Activated CD4-positive, alpha-beta T cell treated with anti-CD3 and anti-CD28 coated beads, Interleukin-2, amount 50 U/mL, for 24 hours (primary cell): ENCODE results near the gene FIGN.

ENCODE experiments used
- DNase-seq, 2 donors: peaks; one replicate each; pipeline ENCODE4 v3.0.0-alpha.2; 2020; ENCODE audit warnings: low read depth in 1 of 2, low spot score in 1 of 2

Gene FIGN

GRCh38 chr2:163613266-163613731, 122.5 kb downstream of the FIGN start:
- DNase-seq, result no peak

GRCh38 chr2:163612332-163612731, 123.5 kb downstream of the FIGN start:
- no peak for DNase-seq

GRCh38 chr2:163611557-163611906, 124.3 kb downstream of the FIGN start:
- DNase-seq, result no peak

- no peak for DNase-seq
Measured at GRCh38 chr2:163610817-163611556, 124.8 kb downstream of the FIGN start.

DNA sequence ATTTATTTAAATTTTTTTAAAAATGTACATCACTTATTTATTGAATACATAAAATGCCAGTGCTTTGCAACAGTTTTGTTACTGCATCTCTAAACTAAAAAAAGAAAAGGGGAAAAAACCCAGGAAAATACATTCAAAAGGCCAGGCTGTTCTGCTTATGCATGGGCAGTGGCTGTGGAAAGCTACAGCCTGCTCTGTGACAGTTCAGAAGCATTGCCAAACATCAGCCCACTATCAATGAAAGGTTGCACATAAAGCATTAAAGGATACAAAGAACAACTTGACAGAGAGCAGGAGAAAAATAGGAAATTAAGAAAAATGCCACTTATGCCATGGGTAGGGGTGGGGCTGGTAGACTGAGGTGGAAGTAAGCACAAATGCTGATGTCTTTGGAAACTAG, 128.2 kb downstream of the FIGN start:
- DNase-seq, result no peak

GRCh38 chr2:163606878-163607277, 128.9 kb downstream of the FIGN start:
- DNase-seq, result no peak

GRCh38 chr2:163605779-163606178, 130.0 kb downstream of the FIGN start:
- no peak for DNase-seq

- no peak for DNase-seq
Measured at GRCh38 chr2:163604941-163605555, 130.8 kb downstream of the FIGN start.

- DNase-seq, result no peak
Measured at GRCh38 chr2:163602196-163602595, 133.6 kb downstream of the FIGN start.

GRCh38 chr2:163601377-163601776, 134.4 kb downstream of the FIGN start:
- DNase-seq, result no peak

DNA sequence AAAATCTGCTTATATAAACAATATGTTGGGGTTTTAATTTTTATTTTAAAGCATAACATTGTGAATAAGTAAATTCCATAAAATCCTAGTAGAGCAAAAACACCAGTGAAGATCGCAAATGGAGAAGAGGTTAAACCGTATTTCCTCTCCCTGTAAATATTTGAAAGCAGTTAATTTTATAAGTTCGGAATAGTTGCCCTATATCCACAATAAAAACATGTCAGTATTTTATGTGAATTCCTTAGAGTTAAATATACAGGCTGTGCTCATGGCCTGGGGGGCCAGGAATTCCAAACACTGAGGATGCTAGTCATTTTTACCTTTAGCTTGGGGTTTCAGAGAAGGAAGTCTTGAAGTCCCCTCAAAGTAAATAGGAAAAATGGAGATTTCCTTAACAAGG, 135.0 kb downstream of the FIGN start:
- no peak for DNase-seq

GRCh38 chr2:163595028-163595427, 140.8 kb downstream of the FIGN start:
- DNase-seq, result no peak

- DNase-seq, result no peak
Measured at GRCh38 chr2:163594497-163594896, 141.3 kb downstream of the FIGN start.

GRCh38 chr2:163593982-163594381, 141.8 kb downstream of the FIGN start:
- DNase-seq, result no peak

- no peak for DNase-seq
Measured at GRCh38 chr2:163592954-163593622, 142.7 kb downstream of the FIGN start.

DNA sequence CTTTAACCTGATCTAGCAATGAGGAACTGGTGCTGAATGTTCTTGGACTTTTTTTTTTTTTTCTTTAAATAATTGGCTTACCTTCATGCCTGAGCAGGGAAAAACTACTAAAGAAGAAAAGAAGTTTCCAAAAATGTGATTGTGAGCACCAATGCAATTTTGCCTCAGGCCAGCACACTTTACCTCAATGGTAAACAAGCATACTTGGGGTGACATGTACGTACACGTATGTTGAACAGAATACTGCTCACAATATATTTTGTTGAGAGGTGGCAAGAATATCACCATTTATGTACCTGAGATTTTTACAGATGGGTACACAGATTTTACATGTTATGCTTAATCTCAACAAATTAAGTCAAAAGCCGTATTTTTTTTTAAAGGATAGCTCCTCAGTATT, 144.3 kb downstream of the FIGN start:
- DNase-seq, result no peak

DNA sequence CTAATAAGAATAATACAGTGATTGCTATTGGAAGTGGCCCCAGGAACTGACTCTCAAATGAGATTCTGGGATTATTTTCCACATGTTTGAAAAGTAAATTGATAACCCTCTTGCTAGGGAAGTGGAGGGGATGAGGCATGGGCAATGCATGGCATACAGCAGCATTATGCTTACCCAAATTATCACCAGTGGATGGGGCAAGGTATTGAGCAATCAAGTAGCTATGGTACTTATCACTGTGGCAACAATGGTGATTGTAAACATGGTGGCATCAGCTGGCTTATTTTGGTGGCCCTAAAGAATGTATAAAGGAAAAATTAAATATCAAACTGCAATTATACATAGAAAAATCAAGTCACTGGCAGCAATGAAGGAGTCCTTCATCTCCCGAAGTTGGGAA, 155.1 kb downstream of the FIGN start:
- DNase-seq, result no peak

DNA sequence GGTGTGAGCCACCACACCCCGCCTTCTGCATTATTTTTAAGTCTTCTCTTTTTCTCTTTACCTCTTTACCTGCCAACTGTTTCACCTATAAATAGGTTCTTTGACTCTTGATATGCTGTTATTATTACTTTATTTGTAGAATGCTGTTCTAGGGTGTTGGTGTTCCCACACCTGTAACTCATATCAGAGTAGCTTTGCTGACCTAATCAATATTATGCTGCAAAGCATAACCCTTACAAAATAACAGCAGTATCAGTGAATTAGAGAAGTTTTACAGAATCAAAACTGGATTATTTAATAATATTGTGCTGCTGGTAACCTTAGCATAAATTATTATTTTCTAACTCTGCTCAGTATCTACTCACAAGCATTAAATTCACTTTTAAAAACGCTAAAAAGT, 161.5 kb downstream of the FIGN start:
- DNase-seq, result no peak

DNA sequence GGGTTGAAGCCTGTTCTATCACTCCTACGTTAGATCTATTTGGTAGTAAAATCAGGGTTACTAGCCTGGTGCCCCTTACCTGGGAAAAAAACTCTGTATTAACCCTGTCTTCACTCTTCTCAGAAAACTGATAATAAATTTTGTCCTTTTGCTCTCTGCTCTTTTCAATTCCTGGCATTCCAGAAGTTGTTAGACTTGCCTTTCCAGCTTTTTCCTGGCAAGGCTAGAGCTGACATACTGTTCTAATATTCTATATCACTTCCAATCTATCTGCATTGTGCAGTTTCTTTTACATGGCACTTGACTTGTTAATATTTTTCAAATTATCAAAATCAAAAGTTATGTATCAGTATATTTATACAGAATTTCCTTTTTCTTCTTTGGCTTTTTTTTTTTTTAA, 162.2 kb downstream of the FIGN start:
- no peak for DNase-seq

- no peak for DNase-seq
Measured at GRCh38 chr2:163572850-163573249, 163.0 kb downstream of the FIGN start.

DNA sequence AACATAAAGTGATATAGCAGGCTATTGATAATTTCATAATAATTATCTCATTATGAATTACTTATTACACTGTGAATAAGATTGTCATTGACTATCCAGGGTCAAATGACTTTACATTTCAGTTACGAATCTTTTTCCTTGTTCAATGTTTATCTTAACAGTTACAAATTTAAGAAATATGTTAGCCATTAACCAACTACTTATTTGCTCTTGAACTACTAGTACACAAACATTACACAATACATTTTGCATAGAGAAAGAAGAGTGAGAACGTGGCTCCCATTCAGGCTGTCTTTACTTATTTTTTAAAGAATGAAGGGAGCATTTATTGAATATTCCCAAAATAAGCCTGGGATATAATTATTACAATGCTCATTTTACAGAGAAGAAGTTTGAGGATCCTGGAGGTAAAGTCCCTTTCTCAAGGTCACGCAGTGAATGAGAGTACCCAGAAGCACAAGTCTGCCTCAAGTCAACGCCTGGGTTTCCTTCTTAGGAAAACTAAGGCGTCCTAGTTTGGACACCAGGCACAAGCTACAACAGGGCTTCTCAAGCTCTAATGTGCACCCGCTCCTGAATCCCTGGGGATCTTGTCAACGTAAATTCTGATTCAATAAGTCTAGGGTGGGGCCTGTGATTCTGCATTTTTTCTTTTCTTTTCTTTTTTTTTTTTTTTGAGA, 164.2 kb downstream of the FIGN start:
- DNase-seq, result no peak

- no peak for DNase-seq
Measured at GRCh38 chr2:163570391-163570790, 165.4 kb downstream of the FIGN start.
